ENCODE results near the gene OTX2.
A peak's percentile ranks its signal among the peaks of the same experiment; 100 is the strongest.

The OTX2 gene

DNA sequence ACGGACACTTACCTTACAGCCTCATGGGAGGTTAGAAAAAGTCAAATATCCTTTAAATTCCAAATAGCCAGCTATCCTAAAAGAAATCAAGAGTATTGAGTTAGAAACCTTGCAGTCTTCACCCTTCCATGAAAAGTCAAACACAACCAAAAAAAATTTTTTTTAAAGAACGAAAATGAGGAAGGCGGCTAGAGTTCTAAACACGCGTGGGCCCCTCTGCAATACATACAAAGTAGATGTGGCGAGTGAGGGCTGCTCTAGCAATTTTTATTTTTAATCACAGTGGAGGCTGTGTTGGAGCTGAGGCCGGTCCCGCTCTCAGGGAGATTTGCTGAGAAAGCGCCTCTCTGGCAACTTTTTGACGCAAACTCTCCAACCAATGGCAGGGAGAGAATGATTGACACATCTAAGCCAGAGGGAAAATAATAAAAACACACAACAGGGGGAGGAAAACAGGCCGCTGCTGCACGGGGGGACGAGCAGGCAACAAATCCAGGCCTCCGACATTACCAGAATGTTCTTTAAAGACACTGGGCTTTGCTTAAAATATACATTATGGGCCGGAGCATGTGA lies at the start of gene OTX2:
TSS of gene OTX2 (minus strand) at position 333 of the 573 bp plus-strand sequence. CDS start 5,023 bp downstream, outside the sequence.
- no peak for DNase-seq

DNA sequence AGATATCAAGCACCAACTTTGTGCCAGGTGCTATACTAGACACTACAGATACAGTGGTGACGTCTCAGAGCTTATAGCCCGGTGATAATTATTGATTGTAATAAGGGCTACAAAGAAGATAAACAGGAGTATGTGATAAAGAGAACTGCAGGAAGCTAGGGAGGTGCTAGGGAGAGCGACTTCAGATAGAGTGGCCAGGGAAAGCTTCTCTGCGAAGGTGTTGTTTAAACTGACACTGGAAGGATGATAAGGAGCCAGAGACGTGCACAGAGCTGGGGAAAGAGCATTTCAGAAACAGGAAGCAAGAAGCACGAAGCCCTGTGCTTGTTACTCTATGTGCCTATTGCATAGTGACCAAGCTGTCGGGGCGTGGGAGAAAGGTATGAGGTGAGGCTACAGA lies 48.1 kb upstream of the OTX2 start:
- no peak for DNase-seq

DNA sequence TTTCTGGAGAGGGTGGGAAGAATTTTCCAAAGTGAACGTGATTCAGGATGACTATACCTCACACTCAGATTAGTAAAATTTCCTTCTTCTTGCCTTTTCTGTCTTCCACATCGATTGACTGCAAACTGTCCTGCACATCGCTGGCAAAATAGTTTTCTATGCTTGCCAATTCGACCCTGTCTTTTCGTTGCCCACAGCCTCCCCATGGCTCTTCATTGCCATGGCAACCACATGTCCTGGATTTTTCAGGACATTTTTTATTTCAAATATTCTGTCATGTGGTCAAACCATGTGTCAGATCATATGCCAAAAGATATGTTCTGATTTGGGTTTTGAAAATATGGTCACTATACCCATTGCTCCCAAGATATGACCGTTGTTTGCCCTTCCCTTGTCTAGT lies 46.9 kb upstream of the OTX2 start:
- DNase-seq, result no peak

DNA sequence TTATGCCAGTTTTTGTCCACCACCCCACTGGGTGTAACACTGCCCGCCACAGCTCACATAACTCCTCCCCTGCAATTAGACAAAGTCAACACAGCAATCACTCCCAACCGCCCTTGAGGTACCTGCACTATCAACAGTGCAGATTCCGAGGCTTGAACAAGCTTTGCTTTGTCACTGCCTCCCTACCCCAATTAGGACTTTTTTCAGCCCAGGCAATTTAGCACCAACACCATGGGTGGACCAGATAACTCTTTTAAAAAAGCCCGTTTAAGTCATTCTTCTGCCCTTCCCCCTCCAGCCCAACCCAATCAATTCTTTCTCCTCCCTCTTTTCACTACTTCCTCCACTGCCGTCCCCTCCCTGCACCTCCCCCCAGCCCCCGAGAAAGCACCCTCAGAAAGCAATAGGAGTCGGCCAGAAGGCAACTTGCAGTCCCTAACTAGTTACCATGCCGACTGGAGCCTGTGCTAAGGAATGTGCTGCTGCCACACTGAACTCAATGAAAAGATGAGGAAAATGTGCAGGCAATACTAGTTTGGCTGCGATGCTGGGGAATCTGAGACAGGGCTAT lies 45.7 kb upstream of the OTX2 start:
- peak; percentile 88 to 89 for DNase-seq

DNA sequence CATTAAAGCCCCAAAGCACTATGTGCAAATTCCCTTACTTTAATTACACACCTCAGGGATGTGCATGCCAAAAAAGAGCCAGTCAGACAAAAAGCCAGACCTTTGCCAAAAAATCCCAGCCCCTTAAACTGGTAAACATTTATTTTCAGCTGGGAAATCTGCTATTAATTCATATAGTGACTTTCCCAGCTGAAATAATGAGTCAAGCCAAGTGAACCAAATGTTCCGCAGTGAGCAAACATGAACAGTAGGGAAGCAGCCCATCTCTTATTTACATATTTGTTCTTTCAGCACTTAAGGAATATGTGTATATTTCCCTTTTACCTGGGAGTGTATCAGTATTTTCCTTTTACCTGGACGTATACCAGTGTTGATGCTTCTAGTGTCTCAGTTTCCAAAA lies 44.0 kb upstream of the OTX2 start:
- DNase-seq, result peak; percentile 28 to 60

DNA sequence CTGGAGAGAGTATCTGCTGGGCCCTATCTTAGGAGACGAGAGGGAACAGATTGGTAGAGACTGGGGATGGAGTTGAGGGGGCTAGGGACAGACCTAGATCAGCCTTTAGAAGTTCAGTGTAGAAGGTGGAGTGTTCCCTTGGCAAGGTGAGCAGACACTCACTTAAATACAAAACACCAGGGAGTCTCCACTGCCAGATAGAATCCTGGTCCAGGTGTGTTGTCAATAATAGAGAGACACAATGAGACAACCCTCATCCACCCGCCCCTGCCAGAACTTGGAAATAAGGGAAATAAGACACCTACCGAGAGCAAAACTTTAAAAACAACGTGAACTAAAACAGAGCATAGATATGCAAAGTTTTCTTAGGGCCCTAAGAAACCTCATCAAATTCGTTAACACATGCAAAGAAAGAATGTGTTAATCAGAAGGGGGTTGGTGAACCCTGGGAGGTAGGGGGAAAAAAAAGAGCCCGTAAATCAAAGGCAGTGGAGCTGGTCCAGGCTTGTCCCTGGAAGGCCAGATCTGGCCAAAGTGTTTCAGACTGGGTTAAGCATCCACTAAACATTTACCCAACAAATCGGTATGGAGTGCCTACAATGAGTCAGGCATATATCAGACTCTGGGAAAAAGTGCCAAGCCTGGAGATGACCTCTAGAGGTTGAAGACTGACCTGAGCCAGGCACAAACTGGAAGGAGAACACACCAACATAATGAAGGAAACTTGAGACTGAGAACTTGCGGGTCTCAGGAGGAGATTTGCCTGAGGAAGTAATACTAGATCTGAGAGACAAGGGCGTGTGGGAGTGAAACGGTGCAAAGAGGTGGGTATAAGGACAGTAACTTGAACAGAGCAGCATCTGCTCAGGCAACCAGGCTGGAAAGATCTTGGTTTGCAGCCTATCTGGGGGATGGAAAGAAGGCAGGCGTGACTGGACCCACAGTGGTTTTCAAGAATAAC lies 37.0 kb upstream of the OTX2 start:
- no peak for DNase-seq

DNA sequence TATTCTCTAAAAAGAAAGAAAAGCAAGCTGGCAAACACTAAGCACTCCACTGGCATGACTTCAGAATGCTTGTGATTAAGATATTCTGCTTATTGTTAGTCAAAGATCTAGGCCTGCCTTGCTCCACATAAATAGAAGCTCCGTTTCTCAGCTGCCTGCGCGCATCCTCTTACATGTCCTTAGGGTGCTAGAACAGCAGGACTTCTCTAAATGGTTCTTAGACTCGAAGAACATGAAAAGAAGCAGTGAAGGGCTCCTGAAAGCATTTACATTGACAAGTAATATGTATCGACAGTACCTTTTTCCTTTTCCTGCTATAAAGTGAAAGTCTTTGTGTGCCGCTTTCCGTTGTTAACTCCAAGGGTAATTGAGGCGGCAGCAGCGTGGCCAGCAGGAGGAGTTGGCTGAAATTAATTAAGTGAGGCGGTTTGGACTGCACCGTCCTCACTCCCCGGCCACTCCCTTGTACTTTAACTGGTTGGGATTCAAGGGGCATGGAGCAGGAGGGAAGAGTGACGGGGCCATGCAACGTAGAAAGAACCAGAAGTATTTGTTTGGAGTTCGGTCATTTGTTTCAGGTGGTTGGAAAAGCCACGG lies 34.2 kb upstream of the OTX2 start:
- DNase-seq, result no peak

DNA sequence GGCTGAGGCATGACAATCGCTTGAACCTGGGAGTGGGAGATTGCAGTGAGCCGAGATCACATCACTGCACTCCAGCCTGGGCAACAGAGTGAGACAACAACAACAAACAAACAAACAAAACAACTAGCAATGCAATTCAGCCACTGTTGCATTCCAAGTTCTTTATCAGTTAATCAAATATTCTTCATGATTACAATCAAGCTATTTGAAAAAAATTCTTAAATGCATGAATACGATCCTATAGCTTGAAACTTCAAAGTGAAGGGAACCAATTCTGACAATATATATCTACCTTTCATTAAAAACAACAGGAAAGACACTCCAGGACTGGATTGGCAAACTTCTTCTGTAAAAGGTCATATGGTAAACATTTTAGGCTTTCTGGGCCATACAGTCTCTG lies 31.3 kb upstream of the OTX2 start:
- DNase-seq, result no peak

DNA sequence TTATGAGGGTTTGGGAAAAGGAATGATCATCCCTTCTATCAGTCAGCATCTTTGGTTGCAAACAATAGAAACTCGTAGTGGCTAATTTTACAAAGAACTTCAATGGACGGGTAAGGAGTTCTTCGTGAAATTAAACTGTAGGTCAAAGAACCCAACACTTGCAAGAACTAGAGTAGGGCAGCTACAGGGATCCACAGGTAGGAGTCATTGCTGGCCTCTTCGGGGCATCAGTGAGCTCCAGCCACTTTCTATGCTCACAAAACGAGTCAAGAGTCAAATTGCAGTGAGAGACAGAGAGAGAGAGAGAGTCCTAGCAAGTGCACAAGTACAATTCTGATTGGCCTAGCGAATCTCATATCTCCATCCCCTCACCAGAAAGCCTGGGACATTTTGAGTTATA lies 29.9 kb upstream of the OTX2 start:
- no peak for DNase-seq

DNA sequence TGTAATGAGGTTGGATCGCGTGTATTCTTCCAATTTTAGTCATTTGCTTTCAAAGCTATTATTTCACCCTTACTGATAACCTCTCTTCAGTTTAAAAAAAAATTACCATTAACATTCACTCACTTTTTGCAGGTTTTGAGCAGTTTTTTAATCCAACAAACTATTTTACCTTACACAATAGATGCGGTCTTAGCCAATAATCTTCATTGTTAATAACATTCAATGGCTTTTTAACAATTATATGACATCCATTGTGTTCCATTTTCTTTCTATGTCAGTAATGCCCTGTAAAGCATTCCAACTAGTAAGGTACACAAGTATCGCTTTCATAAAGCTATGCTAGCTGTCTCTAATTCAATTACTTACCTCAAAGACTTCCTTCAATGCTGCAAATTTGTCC lies 18.9 kb upstream of the OTX2 start:
- no peak for DNase-seq

DNA sequence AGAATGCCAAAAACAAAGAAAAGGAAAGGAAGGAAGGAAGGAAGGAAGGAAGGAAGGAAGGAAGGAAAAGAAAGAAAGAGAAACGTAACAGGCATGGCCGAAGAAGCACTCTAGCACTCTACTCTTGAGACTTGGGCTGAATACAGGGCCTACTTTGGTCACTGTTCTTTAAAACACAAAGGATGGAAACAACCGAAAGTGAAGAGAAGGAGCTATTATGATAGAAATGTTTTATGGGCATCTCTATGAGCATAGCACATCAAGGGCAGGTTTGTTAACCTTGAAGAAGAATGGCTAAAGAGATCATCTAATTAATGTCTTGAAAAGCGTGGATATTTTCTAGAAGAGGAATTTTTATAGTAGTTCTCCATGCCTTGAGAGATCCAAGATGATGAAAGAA lies 15.9 kb upstream of the OTX2 start:
- DNase-seq, result no peak

DNA sequence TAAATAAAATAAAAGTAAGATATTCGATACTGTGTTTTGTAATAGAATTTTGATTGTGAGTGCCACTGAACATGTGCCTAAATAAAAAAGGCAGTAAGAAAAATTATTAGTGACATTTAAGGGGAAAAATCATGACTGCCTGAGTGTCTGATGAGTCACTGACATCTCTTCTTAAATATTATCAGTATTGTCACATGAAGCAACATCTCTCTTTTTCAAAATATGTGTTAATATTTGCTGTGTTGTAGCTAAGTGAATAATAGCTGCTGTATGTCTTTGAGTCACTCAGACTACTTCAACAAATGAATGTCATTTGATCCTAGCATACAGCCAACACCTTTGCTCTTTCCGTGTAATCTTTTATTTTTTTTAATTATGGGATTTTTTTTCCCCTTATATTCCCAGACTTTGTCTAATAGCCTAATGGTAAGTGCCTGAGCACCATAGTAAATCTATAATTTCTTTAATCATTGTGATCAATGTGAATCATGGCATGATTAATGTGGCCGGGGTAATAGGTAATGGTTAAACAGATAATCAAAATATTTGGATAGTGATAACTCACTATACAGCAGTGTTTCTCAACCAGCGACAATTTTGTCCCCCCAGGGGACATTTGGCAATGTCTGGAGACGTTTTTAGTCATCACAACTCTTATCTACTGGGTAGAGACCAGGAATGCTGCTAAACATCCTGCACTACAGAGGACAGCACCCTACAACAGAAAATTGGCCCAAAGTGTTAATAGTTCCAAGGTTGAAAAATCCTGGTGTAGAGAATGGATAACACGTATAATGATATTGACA lies 11.7 kb upstream of the OTX2 start:
- no peak for DNase-seq

DNA sequence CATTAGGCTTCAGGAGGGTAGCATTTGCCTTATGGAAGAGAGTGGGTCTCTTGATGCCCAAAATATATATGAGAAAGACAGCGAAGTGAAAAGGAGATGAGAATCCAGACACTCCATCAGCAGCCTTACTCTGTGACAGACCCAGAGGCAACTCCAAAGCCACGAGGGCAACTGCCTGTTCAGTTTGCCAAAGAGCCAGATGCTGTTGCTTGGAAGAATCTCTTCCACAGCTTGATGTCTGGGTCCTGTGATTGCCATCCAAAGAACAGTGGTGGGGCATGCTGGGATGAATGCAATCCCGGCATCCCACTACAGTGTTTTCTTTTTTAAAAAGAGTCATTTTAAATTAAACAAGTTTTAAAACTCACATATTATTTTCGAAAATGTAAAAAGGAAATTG lies 10.9 kb upstream of the OTX2 start:
- no peak for DNase-seq

DNA sequence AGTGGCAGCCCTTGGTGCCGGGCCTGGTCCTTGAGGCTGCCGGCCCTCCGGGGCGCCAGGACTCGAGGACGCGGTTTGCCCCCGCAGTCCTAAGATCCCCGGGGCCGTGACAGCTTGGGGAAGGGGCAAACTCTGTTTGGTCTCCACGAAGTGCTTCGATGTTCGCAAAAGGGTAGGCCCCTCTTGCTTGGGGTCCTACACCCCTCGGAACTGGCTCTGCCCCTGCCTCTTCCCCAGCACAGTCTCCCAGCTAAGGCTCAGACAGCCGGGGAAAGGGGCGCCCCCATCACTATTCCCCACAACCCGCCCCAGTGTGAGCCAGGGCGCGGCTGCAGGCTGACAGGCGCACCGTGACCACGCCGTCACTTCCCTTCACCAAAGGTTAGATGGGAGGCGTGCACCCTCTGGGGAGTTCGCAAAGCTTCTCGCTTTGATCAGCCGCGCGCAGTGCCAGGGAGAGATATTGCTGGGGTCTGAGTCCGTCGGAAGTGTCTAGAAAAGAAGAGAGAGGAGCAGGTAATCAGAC lies 7.2 kb upstream of the OTX2 start:
- DNase-seq, result no peak

DNA sequence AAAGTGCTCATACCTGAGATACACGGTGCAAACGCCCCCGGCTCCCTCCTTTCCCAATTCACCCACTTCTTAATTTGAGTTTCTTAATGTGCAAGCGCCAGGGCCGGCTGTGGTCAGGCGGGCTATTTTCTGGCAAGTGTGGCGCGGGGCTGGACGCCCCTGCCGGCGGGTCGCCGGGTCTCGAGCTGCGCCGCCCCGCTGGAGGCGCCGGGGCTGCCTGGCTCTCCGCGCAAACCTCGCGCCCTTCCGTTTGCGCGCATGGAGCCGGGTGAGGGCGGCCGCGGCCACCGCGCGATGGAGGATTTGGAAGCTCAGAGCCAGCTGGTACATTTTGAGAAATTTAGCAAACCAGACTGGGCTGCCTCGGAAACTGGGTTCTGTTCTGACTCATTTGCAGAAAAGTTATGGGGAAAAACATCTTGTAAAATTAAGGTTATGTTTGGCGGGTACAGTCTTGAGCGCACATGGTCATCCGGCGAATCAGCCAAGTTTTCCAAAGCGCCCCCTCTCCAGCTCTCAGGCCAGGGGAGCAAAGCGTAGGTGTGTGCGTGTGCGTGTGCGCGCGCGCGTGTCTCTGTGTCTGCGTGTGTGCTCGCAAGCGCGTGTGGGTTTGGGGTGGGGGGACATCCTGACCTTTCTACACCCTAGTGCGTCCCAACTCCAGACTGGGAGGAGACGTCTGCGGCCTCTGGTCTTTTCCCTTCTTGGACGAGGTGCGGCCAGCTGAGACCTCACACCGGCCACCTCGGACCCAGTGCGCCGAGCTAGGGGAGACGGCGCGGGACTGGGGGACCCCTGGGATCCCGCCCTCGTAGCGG lies 6.5 kb upstream of the OTX2 start:
- DNase-seq, result peak in 1 of 2 experiments; percentile 56

DNA sequence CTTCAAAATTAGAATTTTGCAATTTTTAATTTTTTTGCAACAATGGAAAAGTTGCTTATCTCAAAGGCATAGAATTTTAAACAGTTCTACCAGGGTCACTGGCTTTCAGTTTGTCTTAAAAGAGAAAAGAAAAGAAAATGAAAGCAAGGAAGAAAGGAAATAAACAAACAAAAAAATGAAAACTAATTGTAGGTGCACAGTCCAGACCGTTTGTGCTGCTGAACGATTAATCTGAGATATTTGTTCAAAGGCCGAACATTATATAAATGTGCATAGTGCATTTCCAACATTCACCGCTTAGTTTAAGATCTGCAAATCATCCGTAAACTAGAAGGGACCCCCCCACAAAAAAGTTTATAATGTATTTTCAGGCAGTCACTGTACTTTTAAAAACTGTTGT lies 5.5 kb upstream of the OTX2 start:
- DNase-seq, result no peak

DNA sequence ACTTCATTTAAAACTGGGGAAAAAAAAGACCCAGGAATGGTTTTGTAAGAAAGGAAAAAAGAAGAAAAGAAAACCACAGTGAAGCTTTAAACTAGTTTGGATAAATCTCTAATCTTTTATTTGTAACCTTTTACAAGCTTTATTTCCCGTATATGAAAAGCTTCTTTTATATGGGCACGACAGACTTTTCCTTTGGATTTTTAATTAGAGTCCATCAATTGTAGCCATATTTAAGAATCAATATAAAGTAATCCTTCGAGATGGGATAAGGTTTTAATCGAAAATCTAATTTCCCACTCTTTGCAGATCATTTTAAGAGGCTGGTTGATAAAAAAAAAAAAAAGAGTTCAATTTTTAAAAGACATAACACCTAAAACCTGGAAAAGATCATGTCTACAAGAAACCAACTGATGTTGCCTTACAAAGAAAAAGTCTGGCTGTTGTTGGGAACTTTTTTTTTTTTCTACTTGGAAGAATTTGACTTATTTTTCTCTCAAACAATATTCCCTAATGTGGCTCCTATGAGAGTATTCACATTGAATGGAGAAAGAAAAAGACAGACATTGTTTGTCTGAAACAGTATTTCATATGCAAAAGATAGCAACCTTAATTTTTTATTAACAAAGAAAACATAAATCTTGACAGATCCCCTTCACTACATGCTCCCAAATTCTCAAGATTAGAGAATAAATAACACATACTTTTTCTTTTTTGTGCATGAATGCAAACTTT lies 4.9 kb upstream of the OTX2 start:
- no peak for DNase-seq

DNA sequence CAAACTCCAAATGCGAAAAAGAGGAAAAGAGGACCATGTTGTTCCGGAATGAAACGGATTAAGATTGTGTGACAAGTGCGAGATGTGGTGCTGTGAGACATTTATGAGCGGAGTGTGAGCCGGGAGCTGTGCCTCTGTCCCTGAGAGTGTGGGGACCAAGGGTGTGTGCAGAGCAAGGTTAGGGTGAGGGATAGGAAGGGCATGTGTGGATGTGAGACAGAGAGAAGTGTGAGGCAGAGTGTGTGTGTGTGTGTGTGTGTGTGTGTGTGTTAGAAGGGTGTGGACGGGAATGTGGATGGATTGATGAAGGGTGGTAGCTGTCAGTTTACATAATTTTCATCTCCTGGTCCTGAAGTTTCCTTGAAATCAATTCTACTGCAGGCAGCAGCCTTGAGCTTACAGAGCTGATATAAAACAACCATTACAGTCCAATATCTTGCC lies 4.3 kb upstream of the OTX2 start:
- no peak for DNase-seq

DNA sequence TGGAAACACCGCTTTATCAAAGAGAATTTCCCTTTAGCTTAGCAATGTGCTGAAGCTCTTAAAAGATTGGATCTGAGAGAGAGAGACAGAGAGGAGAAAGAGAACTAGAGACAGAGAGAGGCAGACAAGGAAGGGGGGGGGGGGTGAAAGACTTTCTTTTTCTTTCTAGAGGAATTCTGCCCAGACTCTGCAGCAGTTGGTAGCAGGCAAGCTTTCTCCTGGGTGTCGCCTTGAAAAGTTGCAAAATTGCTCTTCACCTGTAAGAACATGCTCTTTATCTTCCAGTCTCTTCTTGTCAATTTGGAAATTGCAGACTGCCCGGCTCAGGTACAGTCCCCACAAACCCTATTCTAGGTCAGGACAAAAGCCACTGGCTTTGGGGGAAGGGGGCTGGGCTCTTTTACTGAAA lies 2.9 kb upstream of the OTX2 start:
- DNase-seq, result no peak

DNA sequence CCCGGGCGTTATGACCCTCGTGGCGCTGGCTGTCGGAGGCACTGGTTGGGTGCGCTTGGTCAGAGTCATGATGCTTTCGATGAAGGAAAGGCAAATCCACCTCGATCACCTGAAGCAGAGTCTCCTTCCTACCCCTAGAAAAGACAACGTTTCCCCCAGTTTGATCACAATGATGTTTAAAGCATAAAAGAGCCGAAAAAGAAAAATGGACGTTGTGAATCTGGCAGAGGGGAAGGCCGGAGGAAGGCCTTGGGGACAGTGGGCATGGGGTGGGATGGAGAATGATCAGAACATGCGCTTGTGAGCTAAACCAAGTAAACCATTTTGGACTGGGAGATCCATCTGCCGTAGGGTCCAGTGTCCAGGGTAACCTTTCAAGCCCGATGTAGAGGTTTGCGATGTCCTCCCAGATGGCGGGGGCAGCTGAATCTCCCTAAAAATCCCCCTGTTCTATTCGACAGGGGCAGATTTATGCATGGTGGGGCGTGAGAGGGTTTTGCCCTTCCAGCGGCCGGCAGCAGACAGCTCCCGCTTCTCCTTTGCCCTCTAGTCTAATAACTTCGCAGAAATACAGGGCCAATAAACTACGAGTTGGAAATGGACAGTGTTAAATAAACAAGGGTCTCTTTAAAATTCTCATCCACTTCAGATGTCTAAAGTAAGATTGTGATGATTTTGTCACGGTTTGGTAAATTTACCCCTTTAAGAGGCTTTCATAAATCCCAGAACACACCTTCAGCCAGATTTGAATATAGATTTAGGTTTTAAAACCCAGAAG lies 2.3 kb upstream of the OTX2 start:
- no peak for DNase-seq
